HK-2 (cell line): ENCODE measurements around the gene KLF16.

Experiments used
- DNase-seq: peaks from one replicate; pipeline ENCODE4 v3.0.0-alpha.2; 2018; ENCODE audit not compliant: unreplicated experiment

KLF16 gene

GRCh38 chr19:1807695-1808394, 55.5 kb downstream of the KLF16 start:
- no peak for DNase-seq

- DNase-seq = no peak
Observed at GRCh38 chr19:1807030-1807694, 56.2 kb downstream of the KLF16 start.

GRCh38 chr19:1806184-1807029, 57.0 kb downstream of the KLF16 start:
- DNase-seq = no peak

GRCh38 chr19:1805401-1806183, 57.8 kb downstream of the KLF16 start:
- DNase-seq = no peak

- DNase-seq = no peak
Observed at GRCh38 chr19:1804858-1805257, 58.5 kb downstream of the KLF16 start.
